GM12892 (cell line): Measurements from ENCODE around the gene PTPRN2.

Source experiments
- POLR2A ChIP-seq: IDR thresholded peaks from 2 replicates; pipeline ENCODE4 v1.6.1; 2011; ENCODE audit warnings: low read depth, low read length, control low read depth
- POLR2AphosphoS5 ChIP-seq: IDR thresholded peaks from 2 replicates; pipeline ENCODE4 v1.6.1; 2011; ENCODE audit warnings: low read depth, low read length, control low read depth
- TAF1 ChIP-seq: IDR thresholded peaks from 2 replicates; pipeline ENCODE4 v1.6.1; 2011; ENCODE audit warnings: low read depth, mild to moderate bottlenecking, control low read depth, low read length, borderline replicate concordance

DNA sequence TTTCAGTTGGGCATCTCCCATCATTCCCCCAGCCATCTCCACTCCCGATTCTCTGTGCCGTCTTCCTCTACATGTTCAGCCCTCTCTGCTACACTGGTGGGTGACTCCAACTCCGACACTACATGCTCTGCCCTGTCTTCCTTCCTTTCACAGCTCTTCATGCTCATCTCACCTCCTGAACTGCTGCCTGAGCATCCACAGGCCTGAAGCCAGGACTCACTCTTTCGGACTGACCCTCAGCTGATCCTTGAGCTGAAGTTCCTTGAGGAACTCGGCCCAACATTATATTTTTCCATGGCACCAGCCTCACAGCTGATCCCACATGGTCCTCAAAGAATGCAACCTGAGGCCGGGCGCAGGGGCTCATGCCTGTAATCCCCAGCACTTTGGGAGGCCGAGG, 538.4 kb downstream of the PTPRN2 start:
- no peak for TF ChIP-seq POLR2AphosphoS5
- TF ChIP-seq POLR2A = no peak
- TF ChIP-seq TAF1 = no peak
